GM18520 (cell line): ENCODE measurements around the gene CDH11.

Experiments used
- ATAC-seq: cut with Tn5 transposase; IDR thresholded peaks from one replicate; pipeline ENCODE4 v1.9.1; 2021; ENCODE audit not compliant: unreplicated experiment

The CDH11 gene, protein sequence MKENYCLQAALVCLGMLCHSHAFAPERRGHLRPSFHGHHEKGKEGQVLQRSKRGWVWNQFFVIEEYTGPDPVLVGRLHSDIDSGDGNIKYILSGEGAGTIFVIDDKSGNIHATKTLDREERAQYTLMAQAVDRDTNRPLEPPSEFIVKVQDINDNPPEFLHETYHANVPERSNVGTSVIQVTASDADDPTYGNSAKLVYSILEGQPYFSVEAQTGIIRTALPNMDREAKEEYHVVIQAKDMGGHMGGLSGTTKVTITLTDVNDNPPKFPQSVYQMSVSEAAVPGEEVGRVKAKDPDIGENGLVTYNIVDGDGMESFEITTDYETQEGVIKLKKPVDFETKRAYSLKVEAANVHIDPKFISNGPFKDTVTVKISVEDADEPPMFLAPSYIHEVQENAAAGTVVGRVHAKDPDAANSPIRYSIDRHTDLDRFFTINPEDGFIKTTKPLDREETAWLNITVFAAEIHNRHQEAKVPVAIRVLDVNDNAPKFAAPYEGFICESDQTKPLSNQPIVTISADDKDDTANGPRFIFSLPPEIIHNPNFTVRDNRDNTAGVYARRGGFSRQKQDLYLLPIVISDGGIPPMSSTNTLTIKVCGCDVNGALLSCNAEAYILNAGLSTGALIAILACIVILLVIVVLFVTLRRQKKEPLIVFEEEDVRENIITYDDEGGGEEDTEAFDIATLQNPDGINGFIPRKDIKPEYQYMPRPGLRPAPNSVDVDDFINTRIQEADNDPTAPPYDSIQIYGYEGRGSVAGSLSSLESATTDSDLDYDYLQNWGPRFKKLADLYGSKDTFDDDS

DNA sequence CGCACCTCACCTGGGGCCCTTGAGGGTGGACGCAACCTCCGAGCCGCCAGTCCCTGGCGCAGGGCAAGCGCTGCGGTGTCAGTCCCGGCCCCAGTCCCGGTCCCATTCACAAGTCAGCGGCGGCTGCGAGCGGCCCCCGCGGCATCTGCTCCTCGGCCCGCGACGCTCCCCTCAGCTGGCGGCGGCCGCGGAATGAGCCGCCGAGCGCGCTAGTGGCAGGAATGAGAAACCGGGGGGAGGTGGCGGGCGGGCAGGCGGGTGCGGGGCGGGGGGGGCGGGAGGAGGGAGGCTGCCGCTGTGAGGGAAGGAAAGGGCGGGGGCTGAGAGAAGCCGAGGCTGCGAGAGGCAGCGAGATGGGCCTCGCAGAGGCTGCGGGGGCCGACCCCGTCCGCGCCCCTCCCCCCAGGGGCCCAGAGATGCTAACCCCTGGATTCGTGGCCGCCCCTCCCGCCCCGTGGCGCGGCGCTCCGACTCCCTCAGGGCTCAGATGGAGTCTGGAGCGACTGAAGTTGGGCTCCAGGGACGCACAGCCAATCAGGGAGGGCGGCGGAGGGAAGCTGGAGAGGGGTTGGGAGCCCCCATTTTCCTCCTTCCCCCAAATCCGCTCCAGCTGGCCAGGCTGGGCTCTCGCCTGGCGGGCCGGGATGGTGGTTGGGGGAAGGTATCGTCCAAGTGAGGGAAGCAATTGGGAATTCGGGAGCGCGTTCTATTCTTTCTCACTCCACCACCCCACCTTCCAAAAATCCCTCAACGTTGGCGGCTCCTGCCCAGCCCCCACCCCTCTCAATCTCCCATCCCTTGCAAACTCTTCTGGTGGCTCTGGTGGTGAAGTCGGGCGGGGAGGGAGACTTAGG lies at the start of gene CDH11:
CDH11 (minus strand) TSS at position 194 of the 854 bp plus-strand sequence. CDS start 117,194 bp downstream, outside the sequence.
- ATAC-seq: no peak

DNA sequence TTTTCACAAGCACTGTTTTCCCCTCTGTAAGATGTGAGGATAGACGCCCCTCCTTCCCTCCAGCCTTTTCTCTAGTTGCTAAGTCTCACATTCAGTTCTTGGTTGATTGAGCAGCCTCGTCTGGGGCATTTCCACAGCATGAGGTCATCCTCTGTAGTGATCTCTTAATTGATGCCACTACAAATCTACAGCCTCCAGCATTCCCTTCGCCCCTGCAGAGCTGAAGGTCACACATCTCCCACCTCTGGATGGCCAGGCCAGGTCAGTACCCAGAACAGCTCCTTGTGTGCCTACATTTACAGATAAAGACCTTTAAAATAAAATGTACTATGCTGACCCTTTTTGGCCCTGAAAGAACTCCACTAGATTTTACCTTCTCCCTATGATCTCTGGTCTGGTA lies 32.5 kb upstream of the CDH11 start:
- no peak for ATAC-seq

DNA sequence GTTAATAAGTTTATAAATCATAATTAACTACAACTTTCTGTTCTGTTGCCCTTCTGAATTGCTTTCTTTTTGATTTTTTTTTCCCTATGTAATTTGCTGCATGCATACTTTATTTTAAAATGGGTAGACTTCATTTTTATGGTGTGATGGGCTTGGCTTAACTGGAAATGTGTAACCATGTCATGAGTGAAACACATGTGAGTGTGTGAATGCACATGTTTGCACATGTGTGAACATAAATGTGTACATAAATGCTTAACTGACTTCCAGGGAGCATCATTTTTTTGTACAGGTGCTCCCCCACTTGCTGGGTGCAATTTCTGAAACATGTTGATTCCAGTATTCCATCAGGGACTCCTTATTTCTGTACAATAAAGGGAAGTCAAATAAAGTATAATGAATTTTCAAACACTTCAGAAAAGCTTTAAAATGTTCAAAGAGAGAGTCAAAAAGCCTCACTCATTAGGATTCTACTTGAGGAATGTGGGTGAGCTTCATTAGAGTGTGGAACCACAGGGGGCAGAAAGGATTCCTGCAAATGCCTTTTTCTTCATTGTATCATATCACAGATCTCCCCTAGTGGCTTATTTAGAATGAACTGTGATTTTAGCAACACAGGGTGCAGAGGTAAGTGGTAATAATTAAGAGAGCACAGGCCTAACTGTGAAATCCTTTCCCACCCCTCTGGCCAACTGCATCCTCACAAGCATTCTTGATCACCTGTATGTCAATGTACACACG lies 31.7 kb upstream of the CDH11 start:
- no peak for ATAC-seq

DNA sequence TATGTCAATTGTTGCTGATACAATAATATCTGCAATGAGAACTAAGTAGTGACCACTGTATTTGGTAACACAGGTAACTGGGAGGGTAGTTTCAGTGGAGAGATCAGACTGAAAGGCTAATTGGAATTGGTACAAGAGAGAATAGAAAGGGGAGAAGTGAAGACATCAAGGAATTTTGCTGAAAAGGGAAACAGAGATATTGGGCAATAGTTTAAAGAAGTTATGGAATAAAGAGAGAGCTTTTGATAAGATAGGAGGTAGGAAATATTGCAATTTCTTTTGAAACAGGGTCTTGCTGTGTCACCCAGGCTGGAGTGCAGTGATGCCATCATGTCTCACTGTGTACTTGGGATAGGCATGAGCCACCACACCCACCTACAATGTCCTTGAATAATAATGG lies 26.9 kb upstream of the CDH11 start:
- ATAC-seq: no peak

DNA sequence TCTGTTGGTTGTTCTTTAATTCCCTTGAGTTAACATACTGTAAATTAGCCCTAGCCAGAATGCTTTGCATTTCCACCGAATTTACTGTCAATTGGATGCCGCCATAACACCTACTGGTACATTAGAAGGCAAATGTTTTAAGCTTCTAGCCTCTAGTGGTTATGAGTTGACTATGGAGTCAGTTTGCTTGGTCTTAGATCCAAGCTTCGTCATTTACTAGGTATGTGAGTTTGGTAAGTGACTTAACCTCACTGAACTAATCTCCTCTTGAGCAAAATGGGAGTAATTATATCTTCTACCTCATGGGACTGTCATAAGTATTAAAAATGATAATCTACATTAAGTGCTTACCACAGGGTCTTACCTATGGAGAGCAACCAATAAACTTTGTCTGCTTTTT lies 20.4 kb upstream of the CDH11 start:
- ATAC-seq: no peak

DNA sequence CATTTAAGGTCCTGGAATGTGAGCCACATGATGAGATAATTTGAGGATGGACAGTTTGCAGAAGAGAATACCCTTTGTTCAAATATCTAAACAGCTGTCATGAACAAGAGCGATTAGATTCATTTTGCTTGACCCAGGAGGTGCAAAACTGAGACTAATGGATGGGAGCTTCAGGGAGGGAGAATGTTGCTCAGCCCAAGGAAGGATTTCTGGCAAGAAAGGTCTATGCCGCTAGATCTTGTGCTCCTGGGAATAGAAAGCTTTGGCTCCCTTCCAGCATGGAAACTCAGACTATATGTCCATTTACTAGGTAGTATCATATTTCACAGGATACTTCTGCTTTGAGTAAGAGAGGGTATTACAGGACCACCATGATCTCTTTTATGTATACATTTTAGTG lies 14.8 kb upstream of the CDH11 start:
- no peak for ATAC-seq

DNA sequence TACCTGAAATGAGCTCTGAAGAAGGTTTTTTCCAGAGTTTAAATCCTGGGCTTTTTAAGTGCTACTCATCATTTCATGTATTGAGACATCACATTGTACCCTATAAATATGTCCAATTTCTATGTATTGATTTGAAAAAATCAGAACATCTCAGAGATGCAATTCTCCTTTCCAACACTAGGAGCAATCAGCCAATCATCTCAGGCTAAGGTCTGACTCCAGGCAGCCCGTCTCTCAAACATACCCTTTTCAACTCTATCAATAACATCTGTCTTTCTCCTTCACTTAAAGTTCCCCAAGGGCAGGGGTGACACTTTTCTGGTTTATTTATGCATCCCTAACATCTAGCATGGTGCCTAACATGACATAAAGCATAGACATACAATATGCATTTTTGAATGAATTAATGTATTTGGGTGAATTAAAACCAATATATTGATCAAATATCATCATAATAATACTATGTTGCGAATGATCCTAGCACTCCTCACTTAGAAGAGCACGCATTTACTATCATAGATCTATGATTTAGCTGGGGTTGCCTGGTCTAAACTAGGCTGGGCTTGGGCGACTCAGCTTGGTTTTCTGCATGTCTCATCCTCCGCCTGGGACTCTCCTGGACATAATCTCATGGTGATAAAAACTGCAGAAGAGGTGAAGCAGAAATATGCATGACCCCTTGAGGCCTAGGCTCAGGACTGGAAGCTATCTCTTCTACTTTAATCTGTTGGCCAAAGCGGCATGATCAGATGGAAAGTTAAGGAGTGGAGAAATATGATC lies 5.2 kb upstream of the CDH11 start:
- no peak for ATAC-seq

DNA sequence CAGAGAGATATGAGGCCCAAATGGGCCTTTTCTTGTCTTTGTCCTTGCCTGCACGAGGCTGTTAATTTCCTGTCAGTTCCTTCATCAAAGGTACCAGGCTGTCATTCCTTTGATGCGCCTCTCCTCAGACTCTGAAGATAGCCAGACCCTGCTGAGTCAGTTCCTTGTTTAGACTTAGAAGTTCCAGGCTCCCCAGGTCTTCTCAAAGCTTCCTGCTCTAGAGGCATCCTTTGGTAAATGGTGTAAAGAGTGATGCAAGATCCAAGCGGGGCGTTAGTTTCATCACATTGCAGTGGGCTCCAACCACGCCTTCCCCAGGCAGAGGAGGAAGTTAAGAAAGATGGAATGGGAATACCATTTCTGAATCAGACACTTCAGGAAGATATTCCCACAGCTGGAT lies 4.0 kb upstream of the CDH11 start:
- no peak for ATAC-seq

DNA sequence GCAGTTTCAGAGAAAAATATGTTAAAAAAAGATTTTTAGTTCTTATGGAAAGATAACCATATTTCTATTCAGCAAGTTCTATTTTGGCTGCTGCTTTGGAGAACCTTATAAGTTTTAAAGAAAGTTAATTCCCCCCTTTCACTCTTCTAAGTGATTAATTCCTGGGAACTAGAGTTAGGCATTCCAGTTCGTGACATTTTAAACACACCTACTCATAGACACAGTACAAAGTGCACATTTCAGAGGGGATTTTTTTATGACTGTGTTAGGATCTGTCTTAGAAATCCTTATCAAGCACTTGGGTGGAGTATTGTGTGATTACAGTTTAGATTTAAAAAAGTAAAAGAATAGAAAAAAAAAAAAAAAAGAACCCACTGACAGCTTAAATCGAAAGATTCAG lies 3.5 kb upstream of the CDH11 start:
- ATAC-seq: no peak

DNA sequence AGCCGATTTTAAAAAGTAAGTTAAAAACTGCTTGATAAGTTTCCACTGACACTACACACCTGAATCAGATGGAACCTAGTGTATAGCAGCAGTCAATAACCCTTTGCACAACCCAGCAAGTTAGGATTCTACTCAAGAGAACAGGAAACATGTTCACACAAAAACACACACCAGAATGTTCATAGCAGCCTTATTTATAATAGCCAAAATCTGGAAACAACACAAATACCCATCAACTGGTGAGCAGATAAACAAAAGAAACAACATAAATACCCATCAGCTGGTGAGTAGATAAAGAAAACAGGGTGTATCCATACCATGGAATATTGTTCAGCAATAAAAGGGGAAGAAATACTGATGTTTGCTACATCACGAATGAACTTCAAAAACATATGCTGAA lies 2.7 kb upstream of the CDH11 start:
- no peak for ATAC-seq

DNA sequence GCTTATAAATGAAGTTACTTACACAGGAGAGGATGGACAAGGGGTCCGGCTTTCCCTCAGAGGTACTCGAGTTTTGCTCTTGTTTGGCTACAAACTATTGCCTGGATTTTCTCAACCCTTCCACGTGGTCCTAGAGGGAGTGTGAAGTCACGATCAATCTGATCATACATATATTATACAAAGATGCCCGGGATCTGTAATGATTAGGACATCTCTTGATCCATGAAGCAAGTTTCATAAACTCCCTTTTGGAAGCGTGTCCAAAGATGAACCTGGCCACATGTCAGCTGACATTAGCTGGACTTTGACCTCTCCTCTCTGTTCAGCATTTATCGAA lies 2.3 kb upstream of the CDH11 start:
- ATAC-seq: no peak

DNA sequence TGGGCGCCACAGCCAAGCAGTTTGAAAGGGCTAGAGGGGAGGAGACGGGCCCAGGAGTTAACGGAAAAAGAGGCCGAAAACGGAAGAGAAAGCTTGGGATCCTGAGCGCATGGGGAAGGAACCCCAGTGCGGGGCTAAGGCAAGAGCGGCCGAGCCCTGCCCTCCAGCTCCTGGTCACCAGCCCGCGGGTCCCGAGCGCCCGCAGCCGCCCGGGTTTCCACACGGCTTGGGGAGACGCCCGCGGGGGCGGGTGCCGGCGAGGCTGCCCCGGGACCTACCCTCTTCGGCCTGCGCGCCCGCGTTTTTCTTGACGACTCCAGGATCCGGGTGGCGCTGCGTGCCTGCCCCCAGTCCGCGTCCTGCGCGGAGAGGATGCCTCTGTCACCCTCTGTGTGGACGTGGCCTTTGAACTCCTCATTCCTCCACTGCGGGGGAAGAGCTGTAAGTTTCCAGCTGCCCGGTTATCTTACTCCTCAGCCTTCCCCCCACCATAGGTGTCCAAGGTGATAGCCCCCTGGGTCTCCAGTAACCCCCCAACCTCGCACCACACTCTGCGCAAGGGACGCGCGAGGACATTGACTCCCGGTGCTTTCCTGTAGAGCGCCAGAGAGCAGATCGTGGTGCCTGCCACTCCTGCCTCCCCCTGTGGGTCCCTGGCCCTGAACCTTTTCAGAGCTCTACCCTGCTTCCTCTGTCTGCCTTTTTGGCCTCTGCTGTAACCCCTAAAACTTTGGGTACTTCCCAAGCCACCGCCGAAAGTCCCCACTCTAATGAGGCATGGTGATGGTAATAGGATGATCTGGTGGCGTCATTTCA lies 1.7 kb upstream of the CDH11 start:
- no peak for ATAC-seq

DNA sequence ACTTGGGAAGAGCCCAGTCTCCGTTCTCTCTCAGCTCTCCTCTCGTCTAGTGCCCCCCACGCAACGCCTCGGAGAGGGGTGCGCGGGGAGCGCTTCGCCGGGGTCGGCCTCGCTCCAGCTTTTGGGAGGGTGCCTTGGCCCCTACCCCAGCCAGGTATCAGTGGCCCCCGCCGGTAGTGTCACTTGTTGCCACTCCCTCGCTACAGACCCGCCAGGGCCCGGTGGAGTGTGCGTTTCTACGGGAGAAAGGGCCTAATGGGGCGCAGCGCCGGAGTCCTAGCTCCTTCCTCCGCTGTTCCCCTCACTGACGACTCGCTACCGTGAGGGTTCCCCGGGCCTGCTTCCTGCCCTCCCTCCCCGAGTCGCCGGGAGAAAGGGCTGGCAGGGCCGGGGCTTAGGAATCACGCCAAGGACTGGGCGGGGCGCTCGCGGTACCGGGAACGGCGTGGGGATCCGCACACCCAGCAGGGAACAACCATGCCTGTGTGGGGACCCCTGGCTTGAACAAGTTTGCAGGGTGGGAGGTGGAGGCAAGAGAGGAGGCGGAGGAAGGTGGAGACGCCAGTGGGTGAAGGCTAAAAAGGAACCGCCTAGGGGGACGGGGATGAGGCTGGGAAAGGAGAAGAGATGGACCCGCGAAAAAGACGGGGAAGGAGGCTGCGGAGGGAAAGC lies 997 bp upstream of the CDH11 start:
- ATAC-seq: no peak

DNA sequence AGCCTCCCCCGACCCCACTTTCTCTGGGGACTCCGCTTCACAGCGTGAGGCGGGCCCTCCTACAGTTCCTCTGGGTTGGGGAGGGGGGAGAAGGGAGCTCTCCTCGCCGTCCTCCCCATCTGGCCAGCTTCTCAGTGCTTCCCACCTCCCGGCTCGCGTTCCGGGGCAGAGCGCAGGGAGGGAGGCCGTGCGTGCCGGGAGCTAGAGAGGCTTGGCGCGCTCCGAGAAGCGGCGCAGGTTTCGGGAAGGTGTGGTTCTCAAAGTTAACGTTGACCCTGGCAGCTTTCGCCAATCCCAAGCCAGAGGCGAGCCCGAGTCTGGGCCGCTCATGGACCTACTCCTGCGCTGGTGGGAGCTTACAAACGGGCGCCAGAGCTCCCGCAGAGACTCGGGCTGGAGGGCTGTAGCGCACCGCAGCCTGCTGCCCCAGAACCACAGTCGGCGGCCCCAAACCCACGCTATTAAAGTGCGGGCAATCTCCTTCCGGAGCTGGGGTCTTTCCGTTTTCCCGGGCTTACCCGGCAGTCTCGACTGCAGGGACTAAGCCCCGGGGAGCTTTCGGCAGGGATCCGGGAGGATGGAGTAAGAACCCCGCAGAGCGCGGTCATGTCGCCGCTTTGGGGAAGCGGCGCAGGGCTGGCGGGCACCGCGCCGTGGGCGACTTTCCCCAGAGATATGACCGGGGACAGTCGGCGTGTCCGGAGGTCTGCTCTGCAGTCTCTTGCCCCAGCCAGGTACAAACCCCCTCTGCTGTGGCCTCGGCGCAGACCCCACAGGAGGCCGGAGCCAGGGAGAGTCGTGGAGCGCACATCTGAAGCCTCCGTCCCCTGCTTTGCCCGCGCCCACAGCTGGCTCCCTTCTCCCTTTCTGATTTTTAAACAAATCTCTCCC lies 787 bp downstream of the CDH11 start:
- ATAC-seq: no peak

DNA sequence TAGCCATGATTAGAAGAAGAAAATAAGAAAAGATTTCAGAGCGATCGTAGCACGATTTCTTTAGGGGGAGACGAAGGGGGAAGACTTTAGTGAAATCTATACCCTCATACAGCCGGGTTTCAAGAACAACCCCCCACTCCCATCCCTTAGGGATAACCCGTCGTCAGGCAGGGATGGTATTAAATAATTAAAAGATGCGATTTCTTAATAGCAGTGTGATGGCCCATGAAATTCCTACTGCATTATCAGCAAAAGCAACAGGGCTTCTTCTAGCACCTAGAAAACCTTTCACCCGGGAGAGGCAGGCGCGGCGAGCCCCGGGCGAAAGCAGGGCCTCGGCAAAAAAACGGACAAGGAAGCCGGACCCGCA lies 1.4 kb downstream of the CDH11 start:
- no peak for ATAC-seq

DNA sequence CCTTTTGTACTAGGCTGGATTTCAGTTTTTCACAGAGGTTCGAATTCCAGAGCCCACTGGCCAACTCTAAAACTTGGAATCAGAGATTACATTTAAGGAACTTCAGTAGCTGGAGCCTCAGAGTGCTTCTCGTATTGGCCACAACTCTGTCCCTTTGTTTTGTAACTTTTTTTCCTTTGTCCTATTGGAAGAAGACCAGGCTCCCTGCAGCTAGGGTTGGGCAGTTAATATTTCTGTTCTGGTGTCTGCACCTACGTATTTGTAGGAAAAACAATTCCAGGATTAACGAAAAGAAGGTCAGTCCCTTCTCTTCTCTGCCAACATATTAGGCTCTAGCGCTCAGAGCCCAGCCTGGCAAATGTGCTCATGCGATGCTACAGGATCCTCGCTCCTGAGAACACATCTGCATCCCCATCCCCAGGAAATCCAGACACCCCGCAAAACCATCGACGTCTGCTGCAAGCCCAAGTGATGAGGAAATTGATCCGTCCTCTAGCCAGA lies 1.9 kb downstream of the CDH11 start:
- ATAC-seq: no peak

DNA sequence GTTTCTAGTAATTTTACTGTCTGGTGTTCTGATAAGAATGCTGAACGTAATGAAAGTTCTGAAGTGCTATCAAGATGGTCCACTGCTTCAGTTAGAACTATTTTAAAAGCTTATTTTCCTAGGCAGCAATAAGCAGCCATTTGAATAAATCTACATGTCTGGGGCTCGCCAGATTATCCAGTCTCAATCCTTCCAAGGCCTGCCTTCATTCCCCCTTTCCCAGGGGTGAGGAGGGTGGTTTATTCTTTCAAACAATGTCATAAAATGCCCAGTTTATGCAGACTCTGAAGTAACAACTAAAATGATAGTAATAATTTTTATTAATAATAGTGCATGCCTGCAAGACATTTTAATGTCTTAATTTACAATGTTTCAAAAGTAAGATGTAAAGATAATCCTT lies 2.4 kb downstream of the CDH11 start:
- no peak for ATAC-seq

DNA sequence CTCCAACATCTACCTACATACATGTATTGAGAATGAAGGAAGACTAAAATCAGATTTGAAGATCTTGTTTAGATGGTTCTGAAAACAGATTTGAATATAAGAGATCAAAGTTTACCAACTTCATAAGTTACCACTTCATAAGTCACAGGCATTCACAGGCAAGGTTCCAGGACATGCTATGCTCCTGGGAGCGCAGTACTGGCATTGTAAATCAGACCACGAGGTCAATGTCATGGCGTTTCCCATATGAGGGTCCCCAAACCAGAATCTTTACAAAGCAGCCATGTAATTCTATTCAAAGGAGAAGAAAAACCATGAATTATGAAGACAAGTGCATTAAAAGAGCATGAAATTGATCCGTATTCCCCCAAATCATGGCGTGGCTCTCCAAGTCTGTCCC lies 3.0 kb downstream of the CDH11 start:
- ATAC-seq: no peak
